ENCODE data around the gene LPP.

DNA sequence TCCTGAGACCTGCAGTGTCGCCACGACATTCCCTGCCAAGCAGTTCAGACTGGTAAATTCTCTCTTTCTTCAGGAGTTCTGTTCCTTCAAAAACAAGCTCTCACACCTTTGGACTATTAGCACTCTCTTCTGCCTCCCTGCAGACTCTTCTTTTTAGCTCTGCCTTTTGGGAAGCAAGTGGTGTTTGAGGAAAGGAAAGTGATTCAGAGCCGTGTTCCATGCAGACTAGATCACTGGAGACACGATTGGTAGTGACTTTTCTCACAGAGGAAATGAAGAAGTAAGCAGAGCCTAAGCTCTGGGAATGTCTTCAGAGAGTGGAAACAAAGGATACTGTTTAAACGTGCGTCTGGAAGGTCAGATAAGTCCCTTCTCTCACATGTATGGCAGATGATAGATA, 747.2 kb downstream of the LPP start:
- TF ChIP-seq, protein P1, sequence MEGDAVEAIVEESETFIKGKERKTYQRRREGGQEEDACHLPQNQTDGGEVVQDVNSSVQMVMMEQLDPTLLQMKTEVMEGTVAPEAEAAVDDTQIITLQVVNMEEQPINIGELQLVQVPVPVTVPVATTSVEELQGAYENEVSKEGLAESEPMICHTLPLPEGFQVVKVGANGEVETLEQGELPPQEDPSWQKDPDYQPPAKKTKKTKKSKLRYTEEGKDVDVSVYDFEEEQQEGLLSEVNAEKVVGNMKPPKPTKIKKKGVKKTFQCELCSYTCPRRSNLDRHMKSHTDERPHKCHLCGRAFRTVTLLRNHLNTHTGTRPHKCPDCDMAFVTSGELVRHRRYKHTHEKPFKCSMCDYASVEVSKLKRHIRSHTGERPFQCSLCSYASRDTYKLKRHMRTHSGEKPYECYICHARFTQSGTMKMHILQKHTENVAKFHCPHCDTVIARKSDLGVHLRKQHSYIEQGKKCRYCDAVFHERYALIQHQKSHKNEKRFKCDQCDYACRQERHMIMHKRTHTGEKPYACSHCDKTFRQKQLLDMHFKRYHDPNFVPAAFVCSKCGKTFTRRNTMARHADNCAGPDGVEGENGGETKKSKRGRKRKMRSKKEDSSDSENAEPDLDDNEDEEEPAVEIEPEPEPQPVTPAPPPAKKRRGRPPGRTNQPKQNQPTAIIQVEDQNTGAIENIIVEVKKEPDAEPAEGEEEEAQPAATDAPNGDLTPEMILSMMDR (IDR thresholded peaks at IDR 0.05; ENCODE audit: borderline replicate concordance, extremely low read depth, low read length, poor library complexity, severe bottlenecking): no peak
- TF ChIP-seq EZH2 (IDR thresholded peaks at IDR 0.05; ENCODE audit: borderline replicate concordance, low read depth, low read length, severe bottlenecking): no peak

Data from DND-41 (cell line).